Measurements from ENCODE around the gene PODN.

GRCh38 chr1:53065391-53065790 is 3.4 kb downstream of the PODN start:
- no peak for TF ChIP-seq CTCF (IDR thresholded peaks at IDR 0.05; ENCODE audit: low read length)
- TF ChIP-seq EZH2 (IDR thresholded peaks at IDR 0.05; ENCODE audit: borderline replicate concordance, low read length), result no peak

Measured in OCI-LY1 (cell line).